K562 (cell line): ENCODE results near the gene SMAD7. TPM values are rescaled to one million over a fixed set of nuclear protein-coding genes. Genes with fewer than 3 reads are reported as not detected.
A peak's percentile ranks its signal among the peaks of the same experiment; 100 is the strongest.

Experiments used
- FOXP1 ChIP-seq: sonication (generic); formaldehyde crosslinking; IDR thresholded peaks from 2 replicates; pipeline ENCODE4 v1.8.0; 2022; ENCODE audit warnings: mild to moderate bottlenecking, missing genetic modification reagents
- HDAC2 ChIP-seq: fragments of 450-650 bp; IDR thresholded peaks from 2 replicates; pipeline ENCODE4 v1.6.1; 2016; ENCODE audit warnings: mild to moderate bottlenecking
- ID3 ChIP-seq, 2 experiments: fragments of 250-450 bp in 1 of 2; fragments of 450-650 bp in 1 of 2; sonication (Bioruptor Pico) in 1 of 2; IDR thresholded peaks; 2 replicates each; pipeline versions ENCODE4 v1.6.1 to v1.8.0; 2016 to 2021; ENCODE audit warnings: mild to moderate bottlenecking in 2 of 2, moderate library complexity in 2 of 2, missing compliant biosample characterization in 1 of 2, missing genetic modification characterization in 1 of 2
- LEF1 ChIP-seq: fragments of 450-650 bp; IDR thresholded peaks from 2 replicates; pipeline ENCODE4 v1.6.1; 2016; ENCODE audit warnings: mild to moderate bottlenecking
- MCM7 ChIP-seq, 2 experiments: fragments of 450-650 bp; IDR thresholded peaks; 2 replicates each; pipeline ENCODE4 v1.6.1; 2016 to 2018
- MITF ChIP-seq: IDR thresholded peaks from 2 replicates; pipeline ENCODE4 v1.6.1; 2014; ENCODE audit warnings: antibody characterized with exemption
- MTA1 ChIP-seq: fragments of 450-650 bp; IDR thresholded peaks from 2 replicates; pipeline ENCODE4 v1.6.1; 2017; ENCODE audit warnings: borderline replicate concordance
- MXI1 ChIP-seq: IDR thresholded peaks from 2 replicates; pipeline ENCODE4 v1.6.1; 2011; ENCODE audit warnings: low read depth, mild to moderate bottlenecking, improper control_type of control experiment, low read length
- MYNN ChIP-seq, 2 experiments: sonication (generic); formaldehyde crosslinking in 1 of 2; IDR thresholded peaks; 2 replicates each; pipeline versions ENCODE4 v1.5.0 to v1.6.1; 2016 to 2020; ENCODE audit warnings: antibody characterized with exemption in 1 of 2, missing genetic modification reagents in 1 of 2
- NRF1 ChIP-seq, 2 experiments: fragments of 450-650 bp; IDR thresholded peaks in 1 of 2; conservative IDR thresholded peaks in 1 of 2; 2 replicates each; pipeline ENCODE4 v1.6.1; 2014; ENCODE audit warnings: mild to moderate bottlenecking in 2 of 2
- RB1 ChIP-seq: fragments of 450-650 bp; IDR thresholded peaks from 2 replicates; pipeline ENCODE4 v1.6.1; 2017; ENCODE audit warnings: low read depth, mild to moderate bottlenecking
- TBL1XR1 ChIP-seq, 2 experiments: IDR thresholded peaks; 2 replicates each; pipeline ENCODE4 v1.6.1; 2012; ENCODE audit warnings: improper control_type of control experiment in 2 of 2, low read length in 2 of 2, mild to moderate bottlenecking in 1 of 2
- VEZF1 ChIP-seq: fragments of 200-800 bp; sonication (Bioruptor generic); IDR thresholded peaks from 2 replicates; pipeline ENCODE4 v1.6.1; 2017; ENCODE audit warnings: missing genetic modification characterization, missing compliant biosample characterization
- ZBTB9 ChIP-seq: fragments of 450-650 bp; formaldehyde crosslinking; IDR thresholded peaks from 2 replicates; pipeline ENCODE4 v1.4.0; 2020; ENCODE audit warnings: mild to moderate bottlenecking, moderate library complexity
- ZFP1 ChIP-seq: fragments of 450-650 bp; formaldehyde crosslinking; IDR thresholded peaks from 2 replicates; pipeline ENCODE4 v1.4.0; 2020; ENCODE audit warnings: mild to moderate bottlenecking, mixed read lengths
- ZNF239 ChIP-seq: fragments of 250-450 bp; sonication (Bioruptor Pico); IDR thresholded peaks from 2 replicates; pipeline ENCODE4 v1.4.0; 2020; ENCODE audit warnings: mild to moderate bottlenecking
- polyA plus RNA-seq, 8 experiments: library from polyadenylated mRNA; depleted of rRNA in 4 of 8; stranded (reverse) in 5 of 8; unstranded in 3 of 8; fragments of >200 nt; fragmentation: Nextera tagmentation in 2 of 8; fragmentation: Illumina TruSeq in 1 of 8; extraction: Ambion mirVana in 2 of 8; extraction: Trizol in 1 of 8; gene quantifications; 2 replicates each; pipeline versions ENCODE4 v1.2.1 to v1.2.3, GENCODE V29; 2011 to 2014; ENCODE audit warnings: inconsistent platforms in 1 of 8, missing spikeins in 1 of 8
- total RNA-seq, 7 experiments: library from RNA; depleted of rRNA in 6 of 7; stranded (reverse); fragments of >200 nt in 6 of 7; fragmentation: Illumina TruSeq in 2 of 7; extraction: Trizol in 2 of 7; gene quantifications; 2 replicates each; pipeline versions ENCODE4 v1.2.1 to v1.2.3, GENCODE V29; 2011 to 2021; ENCODE audit warnings: low replicate concordance in 1 of 7

SMAD7 gene
- total and polyA plus RNA-seq, 9 of the 15 experiments (the other 6 are each of a cell fraction or from before 2014, with no cell fraction given), result 0.13 to 3.0 (median 1.6) TPM

GRCh38 chr18:48932822-48933510 lies 17.8 kb downstream of the SMAD7 start (continued):
- TF ChIP-seq NRF1 (conservative IDR thresholded peaks at IDR 0.05 in 1 of 2, IDR thresholded peaks at IDR 0.05 in 1 of 2) (0 out of 4 replicates have a peak, but pooled peaks of 1 of the 2 experiments have one; percentile 10), ZNF239 (no peak), MYNN (IDR thresholded peaks at IDR 0.05) (peak; percentile 44; the same call in 1 of the 2 replicates), MYNN (CRISPR knock-in tag; IDR thresholded peaks at IDR 0.05) (no peak), ZFP1 (CRISPR knock-in tag) (no peak), VEZF1 (CRISPR knock-in tag) (peak; percentile 66), LEF1 (peak; percentile 66; the same call in 1 of the 2 replicates), MXI1 (no peak), HDAC2 (peak; percentile 81), ID3 (CRISPR knock-in tag; IDR thresholded peaks at IDR 0.05) (no peak), ID3 (tag; IDR thresholded peaks at IDR 0.05) (peak; percentile 34; the same call in 1 of the 2 replicates), FOXP1 (CRISPR knock-in tag) (no peak), RB1 (0 out of 2 replicates have a peak, but pooled peaks have one; percentile 26), MCM7 (IDR thresholded peaks at IDR 0.05) (no peak), MITF (no peak), TBL1XR1 (IDR thresholded peaks at IDR 0.05; ENCODE audit: low read length in 2 of 2) (peak in 1 of 2 experiments; percentile 30; a peak in 1 of 4 replicates), MTA1 (peak; percentile 70; the same call in 1 of the 2 replicates), ZBTB9 (CRISPR knock-in tag) (no peak)
